HepG2 (cell line): ENCODE measurements around the gene KLK7. TPM values are rescaled to one million over a fixed set of nuclear protein-coding genes. Genes with fewer than 3 reads are reported as not detected.

Source experiments
- ATAC-seq: fragments of 200-7000 bp; cut with Tn5 transposase; 3 replicates; pipeline ENCODE4 v1.9.1; 2020; ENCODE audit warnings: mild to moderate bottlenecking, moderate library complexity
- BruUV-seq: library from RNA; stranded (reverse); fragments of 400-500 nt; replicated peaks from 2 replicates; lab custom pipeline; 2021; lab: Mats Ljungman, UMichigan
- CTCF ChIA-PET: fragments of 300-600 bp; formaldehyde crosslinking; extraction: SDS; loops from one replicate; lab custom pipeline; 2021; ENCODE audit warnings: low total read pairs, inconsistent platforms, low intra/inter-chr PET ratio; lab: Yijun Ruan, JAX
- POLR2A ChIA-PET: fragments of 350-600 bp; sonication (Branson Sonifier 250); formaldehyde crosslinking; loops from one replicate; lab custom pipeline; 2020; ENCODE audit warnings: antibody characterized with exemption, inconsistent platforms; lab: Yijun Ruan, JAX
- DNase-seq: peaks from one replicate; pipeline ENCODE4 v3.0.0-alpha.2; 2015; ENCODE audit warnings: low spot score
- FAIRE-seq: peaks from 3 replicates; lab custom pipeline; 2011; peaks lifted over from hg19 to GRCh38; lab: Jason Lieb, UNC
- H2AFZ ChIP-seq: one replicate; pipeline ENCODE4 v1.6.1; 2011; ENCODE audit warnings: low read length, inconsistent platforms
- H3K27ac ChIP-seq: fragments of 300-600 bp; 3 replicates; pipeline ENCODE4 v1.8.0; 2011; ENCODE audit warnings: mixed run types, mild to moderate bottlenecking, mixed read lengths, low read length, inconsistent platforms; ENCODE audit not compliant: insufficient read depth; ENCODE audit errors: extremely low read length
- H3K27me3 ChIP-seq, 2 experiments: fragments of 200-600 bp in 1 of 2; 2 replicates in 1 of 2; 3 replicates in 1 of 2; pipeline versions ENCODE4 v1.6.0 to v1.8.0; 2011; ENCODE audit warnings: low read length in 2 of 2, mild to moderate bottlenecking in 2 of 2, moderate library complexity in 2 of 2, inconsistent platforms in 1 of 2; ENCODE audit not compliant: insufficient read depth in 2 of 2, control insufficient read depth in 1 of 2
- H3K36me3 ChIP-seq, 2 experiments: fragments of 200-600 bp in 1 of 2; replicated peaks in 1 of 2; 2 replicates in 1 of 2; 3 replicates in 1 of 2; pipeline versions ENCODE4 v1.5.1 to v1.8.0; 2011; ENCODE audit warnings: low read length in 2 of 2, inconsistent platforms in 1 of 2; ENCODE audit not compliant: insufficient read depth in 2 of 2, control insufficient read depth in 1 of 2
- H3K4me1 ChIP-seq: 2 replicates; pipeline ENCODE4 v1.5.1; 2012; ENCODE audit warnings: low read length, inconsistent platforms; ENCODE audit not compliant: insufficient read depth
- H3K4me2 ChIP-seq: 2 replicates; pipeline ENCODE4 v1.6.0; 2011; ENCODE audit warnings: low read depth, low read length, inconsistent platforms
- H3K4me3 ChIP-seq, 3 experiments: fragments of 200-600 bp in 1 of 3; sonication (generic), shearing (Covaris generic) in 1 of 3; replicated peaks in 1 of 3; 2 replicates each; pipeline ENCODE4 v1.5.1; 2011 to 2016; ENCODE audit warnings: low read length in 3 of 3, inconsistent platforms in 2 of 3, low read depth in 2 of 3, mild to moderate bottlenecking in 2 of 3, control low read depth in 1 of 3, mixed read lengths in 1 of 3; ENCODE audit not compliant: insufficient read depth in 1 of 3
- H3K79me2 ChIP-seq: one replicate; pipeline ENCODE4 v1.6.1; 2011; ENCODE audit warnings: low read length, inconsistent platforms; ENCODE audit not compliant: insufficient read depth
- H3K9ac ChIP-seq: 2 replicates; pipeline ENCODE4 v1.6.0; 2011; ENCODE audit warnings: mild to moderate bottlenecking, low read depth, low read length, inconsistent platforms; ENCODE audit not compliant: insufficient read depth
- H3K9me3 ChIP-seq: 2 replicates; pipeline ENCODE4 v1.5.1; 2012; ENCODE audit warnings: mild to moderate bottlenecking, low read length
- H4K20me1 ChIP-seq: 2 replicates; pipeline ENCODE4 v1.6.0; 2011; ENCODE audit warnings: inconsistent platforms, mild to moderate bottlenecking, low read length, moderate library complexity; ENCODE audit not compliant: insufficient read depth
- HNF4A ChIP-seq: sonication (generic); formaldehyde crosslinking; IDR thresholded peaks from 2 replicates; pipeline ENCODE4 v1.4.0; 2020; ENCODE audit warnings: missing genetic modification reagents
- LRRFIP1 ChIP-seq: sonication (generic); formaldehyde crosslinking; conservative IDR thresholded peaks from 2 replicates; pipeline ENCODE4 v1.4.0; 2020; ENCODE audit warnings: missing genetic modification reagents
- SP2 ChIP-seq: sonication (generic); formaldehyde crosslinking; IDR thresholded peaks from 2 replicates; pipeline ENCODE4 v1.5.1; 2020; ENCODE audit warnings: mild to moderate bottlenecking, missing genetic modification reagents
- TEAD3 ChIP-seq: optimal IDR thresholded peaks from 2 replicates; pipeline ENCODE3; 2016; ENCODE audit warnings: borderline replicate concordance
- ZMYM2 ChIP-seq: sonication (generic); formaldehyde crosslinking; IDR thresholded peaks from 2 replicates; pipeline ENCODE4 v1.8.0; 2022; ENCODE audit warnings: mild to moderate bottlenecking, missing genetic modification reagents
- ZNF484 ChIP-seq: sonication (generic); formaldehyde crosslinking; IDR thresholded peaks from 2 replicates; pipeline ENCODE4 v1.5.1; 2020; ENCODE audit warnings: mild to moderate bottlenecking, low read depth, missing genetic modification reagents, borderline replicate concordance
- WGBS: methylation state at CpG from one replicate; pipeline ENCODE4 v1.1.6; 2017; ENCODE audit warnings: low lambda C conversion rate; 5-methylcytosine and 5-hydroxymethylcytosine counted together
- in situ Hi-C: cut with HindIII; loops from 2 replicates; pipeline ENCODE4 v1.10.0; 2017; ENCODE audit warnings: low pct_unique_long_range_greater_than_20kb; ENCODE audit not compliant: extremely low pct_ligation_motif_present
- intact Hi-C: fragments of 100-400 bp; cut with micrococcal nuclease; formaldehyde crosslinking; loops from one replicate; pipeline ENCODE4 v1.10.0; 2022; ENCODE audit not compliant: unreplicated experiment
- polyA plus RNA-seq, 8 experiments: library from polyadenylated mRNA; depleted of rRNA in 3 of 8; stranded (reverse) in 7 of 8; unstranded in 1 of 8; fragments of >200 nt; fragmentation: Illumina TruSeq in 4 of 8; extraction: Trizol in 4 of 8; gene quantifications; 2 replicates each; pipeline versions ENCODE4 v1.2.1 to v1.2.3, GENCODE V29; 2011 to 2016; ENCODE audit warnings: low read depth in 4 of 8, missing spikeins in 1 of 8, mixed read lengths in 1 of 8; ENCODE audit not compliant: insufficient read depth in 1 of 8
- total RNA-seq, 5 experiments: library from RNA; depleted of rRNA; stranded (reverse); fragments of >200 nt; fragmentation: Illumina TruSeq; extraction: Trizol; gene quantifications; 2 replicates each; pipeline ENCODE4 v1.2.3, GENCODE V29; 2016; ENCODE audit warnings: low read depth in 1 of 5
- TF ChIP-seq, protein P1 (sequence below): fragments of 450-650 bp; IDR thresholded peaks from 2 replicates; pipeline ENCODE4 v1.6.1; 2017
- TF ChIP-seq, protein P2 (sequence below): sonication (generic); formaldehyde crosslinking; IDR thresholded peaks from 2 replicates; pipeline ENCODE4 v1.8.0; 2022; ENCODE audit warnings: mild to moderate bottlenecking, missing genetic modification reagents, moderate library complexity

The KLK7 gene
- total and polyA plus RNA-seq, 2 of the 13 experiments (the other 11 are each of a cell fraction or from before 2014, with no cell fraction given) = not detected

DNA sequence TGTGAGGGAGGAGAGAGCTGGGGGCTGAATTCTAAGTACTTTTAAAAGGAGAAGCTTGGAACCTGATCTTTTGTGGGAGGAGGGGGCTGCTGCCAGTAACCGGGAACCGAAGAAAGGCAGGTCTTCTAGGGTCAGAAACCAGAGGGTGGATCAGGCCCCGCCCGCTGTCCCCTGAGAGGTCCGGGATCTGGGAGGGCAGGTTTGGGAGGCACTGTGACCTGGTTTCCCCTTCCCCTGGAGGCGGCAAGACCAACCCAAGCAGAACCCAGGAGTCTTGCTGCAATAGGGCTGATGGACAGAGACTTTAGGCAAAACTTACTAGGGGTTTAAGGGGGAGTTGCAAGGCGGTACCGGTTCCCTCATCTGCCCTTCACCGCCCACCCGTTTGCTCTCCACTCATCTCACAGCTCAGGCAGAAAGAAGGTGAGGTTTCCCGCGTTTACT is 18.4 kb upstream of the KLK7 start (continued):
- no peak for TF ChIP-seq LRRFIP1 (CRISPR knock-in tag)
- TF ChIP-seq TEAD3 (CRISPR knock-in tag) = no peak
- no peak for TF ChIP-seq SP2 (CRISPR knock-in tag)
- TF ChIP-seq HNF4A (CRISPR knock-in tag) = no peak
- TF ChIP-seq, protein P1, sequence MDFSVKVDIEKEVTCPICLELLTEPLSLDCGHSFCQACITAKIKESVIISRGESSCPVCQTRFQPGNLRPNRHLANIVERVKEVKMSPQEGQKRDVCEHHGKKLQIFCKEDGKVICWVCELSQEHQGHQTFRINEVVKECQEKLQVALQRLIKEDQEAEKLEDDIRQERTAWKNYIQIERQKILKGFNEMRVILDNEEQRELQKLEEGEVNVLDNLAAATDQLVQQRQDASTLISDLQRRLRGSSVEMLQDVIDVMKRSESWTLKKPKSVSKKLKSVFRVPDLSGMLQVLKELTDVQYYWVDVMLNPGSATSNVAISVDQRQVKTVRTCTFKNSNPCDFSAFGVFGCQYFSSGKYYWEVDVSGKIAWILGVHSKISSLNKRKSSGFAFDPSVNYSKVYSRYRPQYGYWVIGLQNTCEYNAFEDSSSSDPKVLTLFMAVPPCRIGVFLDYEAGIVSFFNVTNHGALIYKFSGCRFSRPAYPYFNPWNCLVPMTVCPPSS = no peak
- no peak for TF ChIP-seq ZNF484 (CRISPR knock-in tag)

GRCh38 chr19:51001515-51001914 is 17.8 kb upstream of the KLK7 start, which contains the start of gene KLK8:
Gene KLK8, minus strand, starts transcription at chr19:51001604. Its CDS starts 437 bp downstream, at chr19:51001167.
- ChIA-PET POLR2A (no interaction called here), CTCF (no interaction called here)
- Histone ChIP-seq H3K27ac (no peak within 1 kb of the TSS), H3K4me2 (no peak within 1 kb of the TSS), H3K9me3 (no peaks in the 10 kb centered on the region), H3K79me2 (no peaks in the 10 kb centered on the region), H4K20me1 (no peaks in the 10 kb centered on the region), H3K9ac (no peak within 1 kb of the TSS), H3K4me3 (no peak within 1 kb of the TSS), H2AFZ (no peak within 1 kb of the TSS), H3K27me3 (peaks cover 3 to 11% of the 10 kb centered on the region in 2 experiments; a peak in 4 of 5 replicates), H3K36me3 (no peaks in the 10 kb centered on the region), H3K4me1 (no peaks in the 10 kb centered on the region)
- no peak for FAIRE-seq
- in situ Hi-C loops = no loop called here
- no peak for TF ChIP-seq ZMYM2 (CRISPR knock-in tag)
- TF ChIP-seq, protein P2, sequence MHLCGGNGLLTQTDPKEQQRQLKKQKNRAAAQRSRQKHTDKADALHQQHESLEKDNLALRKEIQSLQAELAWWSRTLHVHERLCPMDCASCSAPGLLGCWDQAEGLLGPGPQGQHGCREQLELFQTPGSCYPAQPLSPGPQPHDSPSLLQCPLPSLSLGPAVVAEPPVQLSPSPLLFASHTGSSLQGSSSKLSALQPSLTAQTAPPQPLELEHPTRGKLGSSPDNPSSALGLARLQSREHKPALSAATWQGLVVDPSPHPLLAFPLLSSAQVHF (CRISPR knock-in tag) = no peak
- no peak for ATAC-seq
- intact Hi-C loops = no loop called here
- BruUV-seq = no TSS peak
- WGBS = 2% methylated on average over 4 of the region's 7 CpGs
- DNase-seq = no peak
